Adrenal gland (tissue), 5 donors: Measurements from ENCODE around the gene SPATS1.

ENCODE experiments used
- POLR2A ChIP-seq, 2 donors: fragments of 450-650 bp; IDR thresholded peaks; one replicate each; pipeline ENCODE4 v1.6.1; 2017; ENCODE audit warnings: antibody characterized with exemption in 2 of 2, mild to moderate bottlenecking in 2 of 2, moderate library complexity in 1 of 2
- TF ChIP-seq, protein P1 (sequence below), 6 experiments: fragments of 450-650 bp in 4 of 6; fragments of 200-600 bp in 2 of 6; sonication (generic) in 1 of 6; IDR thresholded peaks; 1 replicate in 5 of 6; 2 replicates in 1 of 6; pipeline versions ENCODE4 v1.5.1 to v1.8.0; 2016 to 2021; ENCODE audit warnings: antibody characterized with exemption in 6 of 6, mild to moderate bottlenecking in 2 of 6, moderate library complexity in 1 of 6
- donor health status: DM: no; HTN: no; CAD: no.

- no peak for TF ChIP-seq POLR2A (IDR thresholded peaks at IDR 0.05)
- TF ChIP-seq, protein P1, sequence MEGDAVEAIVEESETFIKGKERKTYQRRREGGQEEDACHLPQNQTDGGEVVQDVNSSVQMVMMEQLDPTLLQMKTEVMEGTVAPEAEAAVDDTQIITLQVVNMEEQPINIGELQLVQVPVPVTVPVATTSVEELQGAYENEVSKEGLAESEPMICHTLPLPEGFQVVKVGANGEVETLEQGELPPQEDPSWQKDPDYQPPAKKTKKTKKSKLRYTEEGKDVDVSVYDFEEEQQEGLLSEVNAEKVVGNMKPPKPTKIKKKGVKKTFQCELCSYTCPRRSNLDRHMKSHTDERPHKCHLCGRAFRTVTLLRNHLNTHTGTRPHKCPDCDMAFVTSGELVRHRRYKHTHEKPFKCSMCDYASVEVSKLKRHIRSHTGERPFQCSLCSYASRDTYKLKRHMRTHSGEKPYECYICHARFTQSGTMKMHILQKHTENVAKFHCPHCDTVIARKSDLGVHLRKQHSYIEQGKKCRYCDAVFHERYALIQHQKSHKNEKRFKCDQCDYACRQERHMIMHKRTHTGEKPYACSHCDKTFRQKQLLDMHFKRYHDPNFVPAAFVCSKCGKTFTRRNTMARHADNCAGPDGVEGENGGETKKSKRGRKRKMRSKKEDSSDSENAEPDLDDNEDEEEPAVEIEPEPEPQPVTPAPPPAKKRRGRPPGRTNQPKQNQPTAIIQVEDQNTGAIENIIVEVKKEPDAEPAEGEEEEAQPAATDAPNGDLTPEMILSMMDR (IDR thresholded peaks at IDR 0.05), result no peak
Measured at GRCh38 chr6:44342052-44342451, 398 bp upstream of the SPATS1 start.
